Measurements from ENCODE around the gene ARHGAP6. TPM values are rescaled to one million over a fixed set of nuclear protein-coding genes. Genes with fewer than 3 reads are reported as not detected.

ARHGAP6 gene
- total and polyA plus RNA-seq, 2 of the 4 experiments (the other 2 are of a cell fraction), result 1.4 to 1.8 TPM

GRCh38 chrX:11351375-11352295 is 314.1 kb downstream of the ARHGAP6 start:
- Histone ChIP-seq H2AK9ac (replicated peaks; ENCODE audit: low read depth, low read length, poor library complexity) (no peak overlapping the region), H3K14ac (replicated peaks; ENCODE audit: low read depth, low read length) (0 out of 2 replicates have a peak overlapping the region, but pooled peaks have one; percentile 45), H2AK5ac (ENCODE audit: low read depth, low read length) (no peak overlapping the region), H4K5ac (ENCODE audit: low read depth, low read length) (no peak overlapping the region), H3K9me1 (ENCODE audit: insufficient read depth, low read length) (peaks cover 4% of the 10 kb centered on the region), H3K4me2 (ENCODE audit: low read depth, low read length) (no peak overlapping the region), H3K9ac (ENCODE audit: low read depth, low read length) (no peak overlapping the region), H4K8ac (ENCODE audit: low read depth in 2 of 2, low read length in 2 of 2) (peak overlapping the region in 1 of 2 experiments; percentile 3; a peak in 1 of 4 replicates), H3K27ac (ENCODE audit: insufficient read depth, low read length) (peak overlapping the region; percentile 2; the same call in 1 of the 2 replicates), H3K4me3 (ENCODE audit: insufficient read depth, low read depth, low read length) (no peak overlapping the region), H3K4ac (ENCODE audit: low read depth, low read length) (peak overlapping the region; percentile 56), H4K20me1 (ENCODE audit: insufficient read depth, low read length) (no peaks in the 10 kb centered on the region), H3K79me1 (ENCODE audit: low read depth in 1 of 2, low read length in 2 of 2) (no peaks in the 10 kb centered on the region), H2BK15ac (ENCODE audit: low read depth, low read length) (peak overlapping the region; percentile 48; the same call in 1 of the 3 replicates), H2AFZ (replicated peaks; ENCODE audit: low read length, poor library complexity) (peak overlapping the region; percentile 74), H2BK20ac (ENCODE audit: low read depth, low read length) (peak overlapping the region; percentile 58; the same call in 1 of the 2 replicates), H3K18ac (ENCODE audit: low read depth, low read length) (no peak overlapping the region), H3K9me3 (ENCODE audit: control insufficient read depth, insufficient read depth, low read length) (no peaks in the 10 kb centered on the region; the same call in 1 of the 2 replicates), H2BK5ac (ENCODE audit: low read depth, low read length, poor library complexity, severe bottlenecking) (no peak overlapping the region), H4K91ac (ENCODE audit: insufficient read depth, low read depth, low read length) (0 out of 2 replicates have a peak overlapping the region, but pooled peaks have one; percentile 7), H2BK120ac (ENCODE audit: low read depth, low read length) (peak overlapping the region; percentile 2; the same call in 1 of the 2 replicates), H3K56ac (ENCODE audit: extremely low read depth, insufficient read depth, low read length) (no peak overlapping the region), H3K36me3 (ENCODE audit: control insufficient read depth, insufficient read depth, low read length) (no peaks in the 10 kb centered on the region), H3K4me1 (ENCODE audit: control insufficient read depth, insufficient read depth, low read length) (peaks cover 3% of the 10 kb centered on the region; the same call in 1 of the 2 replicates), H3K27me3 (ENCODE audit: control insufficient read depth, insufficient read depth, low read length) (no peaks in the 10 kb centered on the region), H3K23ac (ENCODE audit: low read depth, low read length) (no peak overlapping the region)
- peak; percentile 60 for ATAC-seq (ENCODE audit: low read depth)
- TF ChIP-seq FOS (IDR thresholded peaks at IDR 0.05; ENCODE audit: low read depth, low read length) (no peak), POLR2A (IDR thresholded peaks at IDR 0.05; ENCODE audit: low read depth, low read length) (no peak), MAZ (IDR thresholded peaks at IDR 0.05; ENCODE audit: borderline replicate concordance, low read depth, low read length) (no peak), MAFK (IDR thresholded peaks at IDR 0.05; ENCODE audit: low read depth, low read length) (no peak), SMC3 (IDR thresholded peaks at IDR 0.05; ENCODE audit: low read depth, low read length) (no peak), RFX5 (IDR thresholded peaks at IDR 0.05; ENCODE audit: low read depth, low read length) (no peak), MXI1 (IDR thresholded peaks at IDR 0.05; ENCODE audit: borderline replicate concordance, low read depth, low read length) (no peak), ELK1 (IDR thresholded peaks at IDR 0.05; ENCODE audit: borderline replicate concordance, low read depth, low read length) (no peak), USF2 (IDR thresholded peaks at IDR 0.05; ENCODE audit: low read depth, low read length) (no peak)
- CTCF ChIA-PET, result no interaction called here
- WGBS, 2 experiments (ENCODE audit: extremely low coverage in 2 of 2, insufficient read length in 1 of 2), result no CpG with 5 or more reads among the region's 11 CpGs
- dilution Hi-C loops (cut with HindIII; ENCODE audit: low sequenced_read_pairs, unreplicated experiment) (no loop called here), intact Hi-C loops (cut with micrococcal nuclease) (no loop called here), in situ Hi-C loops (cut with MboI; ENCODE audit: low sequenced_read_pairs) (no loop called here)
- POLR2A ChIA-PET (ENCODE audit: unreplicated experiment), result no interaction called here
- DNase-seq, result peak; percentile 84
- BruUV-seq (replicated peaks), result no TSS peak
